ENCODE data around the gene CYP2B6.

DNA sequence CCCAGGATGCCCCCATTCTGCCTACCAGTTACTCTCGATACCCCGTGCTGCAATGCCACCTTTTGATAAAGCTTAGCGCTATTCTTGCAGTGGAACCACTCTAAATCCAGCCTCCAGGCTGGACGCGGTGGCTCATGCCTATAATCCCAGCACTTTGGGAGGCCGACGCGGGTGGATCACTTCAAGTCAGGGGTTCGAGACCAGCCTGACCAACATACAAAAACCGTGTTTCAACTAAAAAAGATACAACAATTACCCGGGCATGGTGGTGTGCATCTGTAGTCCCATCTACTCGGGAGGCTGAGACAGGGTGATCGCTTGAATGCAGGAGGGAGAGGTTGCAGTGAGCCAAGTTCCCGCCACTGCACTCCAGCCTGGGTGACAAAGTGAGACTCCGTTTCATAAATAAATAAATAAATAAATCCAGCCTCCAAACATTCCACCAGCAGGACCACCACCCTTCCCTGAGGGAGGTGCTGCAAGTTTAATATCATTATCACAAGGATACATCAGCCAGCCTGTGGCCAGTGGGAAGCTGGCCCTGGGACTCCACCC, 27.7 kb downstream of the CYP2B6 start:
- TF ChIP-seq, protein P1, sequence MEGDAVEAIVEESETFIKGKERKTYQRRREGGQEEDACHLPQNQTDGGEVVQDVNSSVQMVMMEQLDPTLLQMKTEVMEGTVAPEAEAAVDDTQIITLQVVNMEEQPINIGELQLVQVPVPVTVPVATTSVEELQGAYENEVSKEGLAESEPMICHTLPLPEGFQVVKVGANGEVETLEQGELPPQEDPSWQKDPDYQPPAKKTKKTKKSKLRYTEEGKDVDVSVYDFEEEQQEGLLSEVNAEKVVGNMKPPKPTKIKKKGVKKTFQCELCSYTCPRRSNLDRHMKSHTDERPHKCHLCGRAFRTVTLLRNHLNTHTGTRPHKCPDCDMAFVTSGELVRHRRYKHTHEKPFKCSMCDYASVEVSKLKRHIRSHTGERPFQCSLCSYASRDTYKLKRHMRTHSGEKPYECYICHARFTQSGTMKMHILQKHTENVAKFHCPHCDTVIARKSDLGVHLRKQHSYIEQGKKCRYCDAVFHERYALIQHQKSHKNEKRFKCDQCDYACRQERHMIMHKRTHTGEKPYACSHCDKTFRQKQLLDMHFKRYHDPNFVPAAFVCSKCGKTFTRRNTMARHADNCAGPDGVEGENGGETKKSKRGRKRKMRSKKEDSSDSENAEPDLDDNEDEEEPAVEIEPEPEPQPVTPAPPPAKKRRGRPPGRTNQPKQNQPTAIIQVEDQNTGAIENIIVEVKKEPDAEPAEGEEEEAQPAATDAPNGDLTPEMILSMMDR (IDR thresholded peaks at IDR 0.05): no peak
- no peak for TF ChIP-seq POLR2A (IDR thresholded peaks at IDR 0.05)
